NCI-H82 treated with DMSO at 0.1 percent for 48 hours (cell line): ENCODE results near the gene PROKR1.
"Not testable (repeated sequence)": the region's sequence is repeated elsewhere in the genome, so short reads cannot be mapped to it uniquely, and the experiment has no call there.

Source experiments
- DNase-seq: peaks from one replicate; lab custom pipeline; 2025; ENCODE audit not compliant: unreplicated experiment; lab: John Stamatoyannopoulos, UW

Gene PROKR1

DNA sequence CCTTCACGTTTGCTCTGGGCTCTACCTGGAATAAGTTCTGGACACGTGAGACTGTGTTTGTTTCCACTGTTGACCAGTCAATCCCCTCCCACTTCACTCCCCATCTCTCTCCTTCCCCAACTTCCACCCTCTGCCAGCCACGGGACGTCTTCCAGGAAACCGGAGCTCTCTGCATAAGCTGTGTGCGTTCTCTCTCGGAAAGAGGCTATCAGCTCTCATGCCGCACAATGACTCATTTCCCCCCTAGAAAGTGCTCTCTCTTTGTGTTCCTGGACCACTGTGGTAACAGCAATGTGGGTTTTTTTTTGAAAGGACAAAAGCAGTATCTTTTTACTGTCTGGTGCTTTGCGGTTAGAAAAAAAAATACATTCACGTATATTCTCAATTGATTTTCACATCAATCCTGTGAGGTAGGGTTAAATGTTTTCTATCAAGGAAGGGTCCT is 10.2 kb downstream of the PROKR1 start:
- DNase-seq, result no peak

DNA sequence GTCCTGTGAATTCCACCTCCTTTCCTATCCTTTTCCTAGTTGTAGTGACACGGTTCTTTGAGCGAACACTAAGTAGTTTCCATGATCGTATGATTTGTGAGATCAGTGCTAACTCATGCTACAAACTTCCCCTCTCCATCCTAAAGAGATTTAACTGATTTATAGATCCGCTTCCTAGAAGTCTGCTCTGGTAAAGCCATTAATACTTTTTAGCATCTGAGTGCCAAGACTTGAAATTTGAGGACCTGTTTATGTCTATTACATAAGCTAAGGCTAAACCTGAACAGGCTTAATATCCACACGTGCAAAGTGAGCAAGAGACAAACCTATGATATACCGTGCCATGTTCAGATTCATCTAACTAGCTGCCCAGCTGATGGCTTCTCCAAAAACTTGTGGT is 14.9 kb downstream of the PROKR1 start:
- DNase-seq, result peak; percentile 55

DNA sequence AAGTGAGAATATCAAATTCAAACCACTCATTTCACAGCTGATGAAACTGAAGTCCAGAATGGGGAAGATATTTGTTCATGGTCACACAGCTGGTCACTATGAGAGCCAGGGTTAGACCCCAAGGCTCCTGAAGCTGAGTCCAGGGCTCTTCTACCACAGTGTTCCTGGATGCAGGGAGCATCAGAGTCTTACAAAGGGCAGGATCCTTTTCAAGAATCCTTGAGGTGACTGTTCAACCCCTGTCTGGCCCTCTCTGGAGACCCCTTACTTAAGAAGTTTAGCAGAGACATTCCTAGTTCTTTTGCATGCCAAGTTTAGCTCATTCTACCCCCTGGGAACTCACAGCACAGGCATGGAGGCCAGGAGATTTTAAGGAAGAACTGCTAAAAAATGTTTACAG is 15.7 kb downstream of the PROKR1 start:
- no peak for DNase-seq

DNA sequence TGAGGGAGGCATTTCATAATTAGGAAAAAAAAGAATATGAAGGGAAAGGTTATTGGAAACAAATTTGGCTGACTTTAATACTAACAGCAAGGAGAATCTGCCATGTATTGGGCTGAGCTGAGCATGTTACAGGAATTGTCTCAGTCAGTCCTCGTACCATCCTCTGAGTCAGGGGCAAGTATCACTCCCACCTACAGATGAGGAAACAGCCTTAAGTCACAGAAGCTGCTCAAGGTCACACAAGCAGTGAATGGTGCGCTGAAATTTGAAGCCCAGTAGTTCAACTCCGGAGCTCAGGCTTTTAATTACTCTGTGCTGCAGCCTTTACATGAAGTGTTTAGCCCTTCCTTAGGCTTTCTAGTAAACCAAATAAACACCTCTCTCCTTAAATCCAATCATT is 17.3 kb downstream of the PROKR1 start:
- DNase-seq, result no peak

DNA sequence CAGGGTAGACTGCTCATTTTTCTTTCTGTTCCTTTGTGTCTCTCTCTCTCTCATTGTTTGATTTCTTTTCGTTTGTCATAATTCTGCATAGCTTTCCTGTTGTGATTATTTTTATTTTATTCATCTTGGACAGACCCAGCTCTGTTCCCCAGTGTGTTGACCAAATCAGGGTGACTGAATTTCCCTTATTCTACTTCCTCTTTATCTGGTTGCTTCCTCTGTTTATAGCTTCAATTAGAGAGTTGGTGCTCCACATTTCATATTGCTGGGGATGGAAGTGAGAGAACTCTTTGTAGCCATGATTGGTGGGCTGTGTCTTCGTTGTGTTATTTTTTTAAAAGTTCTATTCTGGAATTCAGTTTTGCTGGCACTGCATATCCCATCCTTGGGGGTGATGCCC is 19.1 kb downstream of the PROKR1 start:
- no peak for DNase-seq

DNA sequence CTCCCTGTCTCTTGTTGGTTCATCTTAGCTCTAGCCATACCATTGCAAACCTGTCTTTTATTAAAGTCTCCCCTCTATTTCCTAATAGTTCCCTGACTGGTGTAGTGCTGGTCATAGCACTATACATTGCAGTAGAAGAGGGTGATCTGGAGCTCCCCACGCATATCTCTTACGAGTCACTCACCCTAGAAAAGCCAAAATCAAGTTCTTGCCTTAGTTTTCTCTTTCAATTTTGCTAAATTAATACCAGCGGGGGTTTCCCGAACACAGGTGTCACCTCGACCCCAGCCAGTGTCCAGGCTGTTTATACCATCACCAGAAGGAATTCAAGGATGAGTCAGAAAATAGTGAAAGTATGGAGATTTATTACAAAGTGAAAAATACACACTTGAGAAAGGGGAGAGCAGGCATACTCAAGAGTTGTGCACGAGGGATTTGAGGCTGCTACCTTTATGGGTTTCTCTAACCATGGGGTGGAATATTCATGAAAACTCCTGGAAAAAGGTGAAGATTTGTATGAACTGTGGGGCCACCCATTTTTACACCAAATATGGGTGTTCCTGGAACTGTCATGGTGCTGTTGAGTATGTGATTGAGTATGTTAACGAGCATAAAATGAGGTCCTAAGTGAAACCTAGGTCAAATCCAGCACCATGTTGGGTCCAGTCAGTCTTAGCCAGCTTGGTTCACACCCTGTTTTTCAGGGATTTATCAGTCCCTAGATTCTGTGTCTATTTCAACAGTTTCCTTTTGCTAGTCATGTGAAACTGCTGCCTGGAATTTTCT is 20.2 kb downstream of the PROKR1 start:
- no peak for DNase-seq

DNA sequence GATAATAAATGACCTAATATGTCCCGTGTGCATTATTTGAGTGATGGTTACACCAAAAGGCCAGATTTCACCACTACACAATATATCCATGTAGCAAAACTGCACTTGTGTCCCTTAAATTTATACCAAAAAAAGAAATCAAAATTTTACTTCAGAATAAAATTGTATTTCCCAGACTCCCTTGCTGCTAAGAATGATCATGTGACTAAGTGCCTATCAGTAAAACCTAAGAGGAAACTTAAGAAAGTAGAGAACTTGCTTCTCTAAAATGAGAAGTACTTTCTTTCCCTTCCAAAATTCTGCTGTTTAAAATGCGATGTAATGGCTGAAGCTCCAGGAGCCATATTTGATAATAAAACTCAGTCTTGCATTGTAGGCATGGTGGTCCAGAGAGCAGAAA is 24.0 kb downstream of the PROKR1 start:
- DNase-seq, result no peak

DNA sequence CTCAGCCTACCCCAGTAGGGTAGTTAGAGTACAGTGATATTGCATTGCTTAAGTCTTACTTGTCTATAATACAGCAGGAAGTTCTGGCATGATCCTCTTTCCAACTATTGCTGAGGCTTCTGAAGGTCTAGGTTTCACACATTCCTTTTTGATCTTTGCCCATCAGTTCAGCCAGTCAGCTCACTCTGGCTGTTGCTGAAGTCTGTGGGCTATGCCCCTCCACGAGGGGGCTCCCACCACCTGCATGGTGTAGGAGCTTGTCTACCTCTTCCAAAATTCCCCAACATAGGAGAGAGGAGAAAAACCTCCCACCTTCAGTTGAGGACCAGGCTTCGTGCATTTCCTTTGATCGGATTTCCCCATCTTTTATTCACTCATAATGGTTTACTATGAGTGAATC is 26.3 kb downstream of the PROKR1 start:
- DNase-seq, result no peak

DNA sequence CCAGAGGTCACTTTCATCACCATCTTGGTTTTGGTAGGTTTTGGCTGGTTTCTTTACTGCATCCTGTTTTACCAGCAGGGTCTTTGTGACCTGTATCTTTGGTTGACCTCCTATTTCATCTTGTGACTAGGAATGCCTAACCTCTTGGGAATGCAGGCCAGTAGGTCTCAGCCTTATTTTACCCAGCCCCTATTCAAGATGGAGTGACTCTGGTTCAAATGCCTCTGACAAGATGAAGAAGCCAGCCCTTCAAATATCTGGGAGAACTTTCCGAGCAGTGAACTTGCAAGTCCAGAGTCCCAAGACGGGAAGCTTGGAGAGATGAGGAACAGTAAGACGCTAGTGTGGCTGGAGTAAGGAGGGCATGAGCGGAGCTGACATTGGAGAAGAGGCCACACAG is 28.6 kb downstream of the PROKR1 start:
- DNase-seq, result no peak

DNA sequence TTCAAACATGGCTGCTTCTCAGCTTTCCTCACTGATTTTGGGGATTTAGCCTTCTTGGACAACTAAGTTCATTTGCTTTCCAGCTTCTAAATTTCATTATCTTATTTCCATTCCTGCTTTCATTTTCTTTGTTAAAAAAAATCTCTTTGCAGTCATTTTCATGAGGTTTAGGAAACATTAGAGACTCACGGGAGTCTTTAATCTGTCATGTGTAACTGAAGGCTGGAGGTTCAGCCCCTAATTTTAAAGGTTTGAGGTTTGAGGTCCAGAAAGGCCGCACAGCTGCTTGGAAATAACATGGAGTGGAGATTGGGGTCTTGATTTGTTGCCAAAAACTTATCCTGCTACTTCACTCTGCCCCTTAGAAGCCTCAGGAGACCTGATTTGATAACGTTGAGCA is 30.3 kb downstream of the PROKR1 start:
- DNase-seq, result no peak

DNA sequence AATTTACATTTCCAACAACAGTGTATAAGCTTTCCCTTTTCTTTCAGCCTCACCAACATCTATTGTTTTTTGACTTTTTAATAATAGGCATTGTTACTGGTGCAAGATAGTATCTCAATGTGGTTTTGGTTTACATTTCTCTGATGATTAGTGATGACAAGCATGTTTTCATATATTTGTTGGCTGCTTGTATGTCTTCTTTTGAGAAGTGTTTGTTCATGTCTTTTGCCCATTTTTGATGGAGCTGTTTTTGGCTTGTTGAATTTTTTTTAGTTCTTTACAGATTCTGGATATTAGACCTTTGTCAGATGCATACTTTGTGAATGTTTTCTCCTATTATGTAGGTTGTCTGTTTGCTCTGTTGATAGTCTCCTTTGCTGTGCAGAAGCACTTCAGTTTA is 32.1 kb downstream of the PROKR1 start:
- DNase-seq, result no peak

DNA sequence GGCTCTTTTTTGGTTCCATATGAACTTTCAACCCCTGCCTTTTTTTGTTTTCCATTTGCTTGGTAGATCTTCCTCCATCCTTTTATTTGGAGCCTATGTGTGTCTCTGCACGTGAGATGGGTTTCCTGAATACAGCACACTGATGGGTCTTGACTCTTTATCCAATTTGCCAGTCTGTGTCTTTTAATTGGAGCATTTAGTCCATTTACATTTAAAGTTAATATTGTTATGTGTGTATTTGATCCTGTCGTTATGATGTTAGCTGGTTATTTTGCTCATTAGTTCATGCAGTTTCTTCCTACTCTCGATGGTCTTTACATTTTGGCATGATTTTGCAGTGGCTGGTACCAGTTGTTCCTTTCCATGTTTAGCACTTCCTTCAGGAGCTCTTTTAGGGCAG is 34.5 kb downstream of the PROKR1 start:
- not testable (repeated sequence) for DNase-seq

DNA sequence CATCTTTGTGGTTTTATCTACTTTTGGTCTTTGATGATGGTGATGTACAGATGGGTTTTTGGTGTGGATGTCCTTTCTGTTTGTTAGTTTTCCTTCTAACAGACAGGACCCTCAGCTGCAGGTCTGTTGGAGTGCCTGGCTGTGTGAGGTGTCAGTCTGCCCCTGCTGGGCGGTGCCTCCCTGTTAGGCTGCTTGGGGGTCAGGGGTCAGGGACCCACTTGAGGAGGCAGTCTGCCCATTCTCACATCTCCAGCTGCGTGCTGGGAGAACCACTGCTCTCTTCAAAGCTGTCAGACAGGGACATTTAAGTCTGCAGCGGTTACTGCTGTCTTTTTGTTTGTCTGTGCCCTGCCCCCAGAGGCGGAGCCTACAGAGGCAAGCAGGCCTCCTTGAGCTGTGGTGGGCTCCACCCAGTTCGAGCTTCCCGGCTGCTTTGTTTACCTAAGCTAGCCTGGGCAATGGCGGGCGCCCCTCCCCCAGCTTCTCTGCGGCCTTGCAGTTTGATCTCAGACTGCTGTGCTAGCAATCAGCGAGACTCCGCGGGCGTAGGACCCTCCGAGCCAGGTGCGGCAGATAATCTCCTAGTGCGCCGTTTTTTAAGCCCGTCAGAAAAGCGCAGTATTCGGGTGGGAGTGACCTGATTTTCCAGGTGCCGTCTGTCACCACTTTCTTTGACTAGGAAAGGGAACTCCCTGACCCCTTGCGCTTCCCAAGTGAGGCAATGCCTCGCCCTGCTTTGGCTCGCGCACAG is 36.0 kb downstream of the PROKR1 start:
- peak; percentile 7 for DNase-seq

DNA sequence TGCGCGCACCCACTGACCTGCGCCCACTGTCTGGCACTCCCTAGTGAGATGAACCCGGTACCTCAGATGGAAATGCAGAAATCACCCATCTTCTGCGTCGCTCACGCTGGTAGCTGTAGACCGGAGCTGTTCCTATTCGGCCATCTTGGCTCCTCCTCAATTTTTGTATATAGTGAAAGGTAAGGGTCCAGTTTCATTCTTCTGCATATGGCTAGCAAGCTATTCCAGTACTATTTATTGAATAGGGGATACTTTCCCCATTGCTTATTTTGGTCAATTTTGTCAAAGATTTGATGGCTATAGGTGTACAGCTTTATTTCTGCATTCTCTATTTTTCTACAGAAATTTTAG is 36.5 kb downstream of the PROKR1 start:
- not testable (repeated sequence) for DNase-seq

DNA sequence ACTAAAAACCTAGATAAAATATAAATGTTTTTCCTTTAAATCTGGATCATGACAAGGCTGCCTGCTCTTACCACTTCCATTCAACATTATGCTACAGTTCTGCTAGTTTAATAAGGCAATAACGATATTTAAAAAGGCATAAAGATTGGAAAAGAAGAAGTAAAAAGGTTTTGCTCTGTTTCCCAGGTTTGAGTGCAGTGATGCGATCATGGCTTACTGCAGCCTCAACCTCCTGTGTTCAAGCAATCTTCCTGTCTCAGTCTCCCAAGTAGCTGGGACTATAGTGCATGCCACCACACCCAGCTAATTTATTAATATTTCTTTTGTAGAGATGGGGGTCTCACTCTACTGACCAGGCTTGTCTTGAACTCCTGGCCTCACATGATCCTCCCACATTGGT is 40.8 kb downstream of the PROKR1 start:
- DNase-seq, result no peak

DNA sequence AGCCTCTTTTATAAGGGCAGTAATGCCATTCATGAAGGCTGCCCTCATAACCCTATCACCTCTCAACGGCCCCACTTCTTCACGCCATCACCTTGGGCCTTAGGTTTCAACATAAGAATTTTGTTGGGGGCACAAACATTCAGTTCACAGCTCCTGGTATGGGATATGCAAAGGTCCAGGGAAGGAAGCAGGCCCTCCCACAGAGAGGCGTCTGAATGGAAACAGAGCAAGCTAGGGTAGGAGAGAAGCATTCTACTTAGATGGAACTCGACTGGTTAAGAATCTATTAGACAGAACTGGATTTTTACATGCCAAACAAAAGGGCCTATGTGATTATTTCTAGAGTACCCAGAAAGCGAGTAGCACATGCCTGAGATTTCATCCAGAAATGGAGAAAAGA is 42.8 kb downstream of the PROKR1 start:
- DNase-seq, result no peak

DNA sequence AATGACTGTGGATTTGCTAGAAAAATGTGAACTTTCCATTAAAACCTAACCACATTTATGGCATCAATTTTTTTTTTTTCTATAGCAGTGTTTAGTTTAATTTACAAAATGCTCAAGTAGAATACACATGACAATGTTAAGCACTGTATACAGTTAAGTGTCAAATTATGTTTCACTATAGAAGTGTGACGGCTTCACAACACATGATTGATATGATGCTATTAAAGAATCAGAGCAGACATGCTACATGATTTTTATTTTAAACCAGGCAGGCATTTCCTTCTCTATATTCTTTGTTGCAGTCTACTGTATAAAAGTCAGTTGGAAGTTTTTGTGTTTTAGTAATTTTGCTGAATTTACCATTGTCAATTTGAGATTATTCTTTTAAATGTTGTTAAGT is 43.6 kb downstream of the PROKR1 start:
- DNase-seq, result no peak

DNA sequence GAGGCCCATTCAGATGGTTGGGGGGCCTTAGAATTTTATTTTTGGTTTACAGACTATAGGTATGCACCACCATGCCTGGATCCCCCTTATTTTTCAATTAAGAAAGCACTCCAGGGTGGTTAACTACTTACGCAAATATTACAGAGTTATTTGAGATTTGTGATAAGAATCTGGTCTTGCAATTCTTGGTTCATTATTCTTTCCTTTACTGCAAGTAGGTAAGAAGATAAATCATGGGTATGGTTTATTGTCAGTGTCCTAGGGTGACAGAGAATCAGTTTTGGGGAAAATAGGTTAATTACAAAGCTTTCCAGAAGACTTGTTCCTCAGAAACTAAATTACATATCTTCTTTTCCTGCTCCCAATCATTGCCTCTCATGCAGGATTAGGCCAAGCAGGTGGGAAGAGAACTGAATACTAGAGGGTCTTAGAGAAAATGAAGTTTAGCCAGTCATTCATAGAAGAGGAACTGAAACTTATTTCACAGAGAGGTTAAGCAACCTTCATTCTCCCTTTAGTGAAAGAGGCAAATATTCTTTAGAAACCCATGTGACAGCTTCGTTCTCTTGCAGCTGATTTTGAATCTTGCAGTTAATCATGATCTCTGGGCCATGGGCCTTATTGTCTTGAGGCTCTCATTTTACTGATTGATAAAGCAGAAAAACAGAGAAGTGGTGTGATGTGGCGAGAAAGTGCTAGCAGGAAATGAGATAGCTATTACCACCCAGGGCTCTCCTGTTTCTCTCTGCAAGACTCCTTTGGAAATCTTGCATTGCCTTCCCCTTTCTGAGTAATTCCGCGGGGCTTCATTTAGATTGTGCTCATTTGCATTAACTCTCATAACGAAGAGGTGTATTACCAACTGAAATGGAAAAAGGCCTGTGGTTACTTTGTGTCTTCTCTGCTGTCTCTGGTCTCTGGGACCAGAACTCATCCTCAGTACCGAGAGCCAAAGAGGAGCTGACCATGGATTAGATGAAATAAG is 46.5 kb downstream of the PROKR1 start:
- no peak for DNase-seq

DNA sequence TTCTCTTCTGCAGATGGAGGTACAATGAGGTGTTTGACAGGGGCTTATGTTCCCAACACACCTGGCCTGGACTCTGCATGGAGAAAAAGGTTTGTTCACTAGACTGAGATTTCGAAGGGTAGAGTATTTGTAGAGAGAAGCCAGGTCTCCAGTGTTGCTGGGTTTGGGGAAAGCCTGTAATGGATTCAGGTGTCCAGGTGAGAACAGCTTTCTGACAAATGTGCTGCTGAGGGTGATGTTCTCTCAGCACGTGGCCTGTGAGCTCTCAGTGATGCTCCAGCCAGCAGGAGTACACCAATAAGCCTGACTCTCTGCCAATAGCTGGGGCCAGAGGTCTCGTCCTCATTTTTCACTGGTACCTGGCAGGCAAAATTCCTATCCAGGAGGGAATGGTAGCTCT is 47.5 kb downstream of the PROKR1 start:
- no peak for DNase-seq

DNA sequence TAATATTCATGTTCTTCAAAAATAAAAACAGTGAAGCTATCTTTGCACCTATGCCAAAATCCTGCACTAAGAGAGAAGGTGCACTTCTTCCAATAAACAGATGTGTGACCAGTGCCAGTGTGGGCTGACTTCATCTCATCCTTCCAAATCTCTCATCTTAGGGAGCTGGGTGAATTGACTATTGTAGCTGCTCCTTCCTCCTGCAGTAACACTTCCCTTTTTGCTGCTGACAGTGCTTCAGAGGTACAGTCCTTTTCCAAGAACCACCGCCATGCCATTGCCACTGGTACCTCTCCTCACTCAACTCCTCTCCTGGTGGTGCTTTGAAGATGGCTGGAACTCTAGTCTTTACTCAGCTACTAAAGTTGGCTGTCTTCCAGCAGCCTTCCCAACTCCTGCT is 49.1 kb downstream of the PROKR1 start:
- no peak for DNase-seq

DNA sequence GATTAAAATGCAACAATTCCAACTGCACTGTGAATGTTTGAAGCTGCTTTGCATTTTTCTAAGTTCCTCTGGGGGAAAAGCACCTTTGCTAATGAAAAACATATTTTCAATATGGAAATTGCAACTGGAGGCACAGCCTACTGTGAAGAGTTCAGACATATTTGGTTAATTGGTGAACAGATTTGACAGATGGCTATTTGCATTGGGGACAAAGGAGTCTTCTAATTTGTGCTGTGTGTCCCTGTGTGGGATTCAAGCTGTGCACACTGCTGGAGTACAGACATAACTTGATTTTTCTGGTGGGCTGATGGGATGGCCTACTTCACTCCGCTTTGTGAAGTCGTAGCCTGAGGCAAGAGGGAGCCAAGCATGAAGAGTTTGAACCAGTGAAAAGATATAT is 50.6 kb downstream of the PROKR1 start:
- no peak for DNase-seq

DNA sequence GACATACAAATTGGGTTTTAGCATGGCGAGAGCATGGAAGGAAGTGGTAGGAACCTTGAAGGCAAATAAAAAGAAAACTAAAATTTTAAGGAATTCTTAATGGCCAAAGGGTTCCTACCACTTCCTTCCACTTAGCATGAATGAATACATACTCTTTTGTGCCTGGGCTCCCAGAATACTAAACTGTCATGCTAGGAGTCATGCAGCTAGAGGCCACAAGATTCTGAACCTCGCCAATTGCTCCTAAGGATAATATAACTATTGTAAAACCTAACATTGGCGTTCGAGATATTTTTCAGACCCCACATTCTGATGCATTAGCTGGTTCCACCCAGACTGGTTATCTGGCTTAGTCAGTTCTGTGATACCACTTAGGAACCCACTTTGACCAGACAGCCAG is 52.6 kb downstream of the PROKR1 start:
- DNase-seq, result no peak
